K562 (cell line): ENCODE measurements around the gene OR7G1. TPM values are rescaled to one million over a fixed set of nuclear protein-coding genes. Genes with fewer than 3 reads are reported as not detected.

Experiments
- ATAC-seq: fragments of 200-7000 bp; cut with Tn5 transposase; 3 replicates; pipeline ENCODE4 v1.9.1; 2020; ENCODE audit warnings: moderate library complexity
- BruUV-seq: library from RNA; stranded (reverse); fragments of 400-500 nt; replicated peaks from 2 replicates; lab custom pipeline; 2021; lab: Mats Ljungman, UMichigan
- CTCF ChIA-PET: fragments of 300-600 bp; formaldehyde crosslinking; extraction: SDS; loops from one replicate; lab custom pipeline; 2021; ENCODE audit warnings: low intra/inter-chr PET ratio; lab: Yijun Ruan, JAX
- POLR2A ChIA-PET: fragments of 300-600, 350-650 bp; sonication (Branson Sonifier 250); formaldehyde crosslinking; extraction: SDS; loops from one replicate; lab custom pipeline; 2021; ENCODE audit warnings: antibody characterized with exemption, inconsistent platforms; lab: Yijun Ruan, JAX
- DNase-seq, 4 experiments: peaks; one replicate each; pipeline versions ENCODE4 v3.0.0 to v3.0.0-alpha.2; 2011 to 2018; ENCODE audit warnings: low spot score in 3 of 4, mixed read lengths in 3 of 4; ENCODE audit errors: extremely low read depth in 1 of 4
- FAIRE-seq: peaks from 2 replicates; lab custom pipeline; 2011; peaks lifted over from hg19 to GRCh38; lab: Jason Lieb, UNC
- H2AFZ ChIP-seq: 2 replicates; pipeline ENCODE4 v1.6.0; 2011; ENCODE audit warnings: low read depth, low read length, control low read depth, inconsistent platforms
- H3K27ac ChIP-seq: fragments of 200-600 bp; 3 replicates; pipeline ENCODE4 v1.8.0; 2011; ENCODE audit warnings: low read depth, mild to moderate bottlenecking, control low read depth, inconsistent platforms, low read length, moderate library complexity, mixed read lengths; ENCODE audit errors: extremely low read depth
- H3K27me3 ChIP-seq, 2 experiments: fragments of 300-600 bp in 1 of 2; 2 replicates in 1 of 2; 3 replicates in 1 of 2; pipeline versions ENCODE4 v1.6.0 to v1.8.0; 2011; ENCODE audit warnings: inconsistent platforms in 2 of 2, low read length in 2 of 2, mild to moderate bottlenecking in 1 of 2, mixed read lengths in 1 of 2, moderate library complexity in 1 of 2; ENCODE audit not compliant: control insufficient read depth in 2 of 2, insufficient read depth in 2 of 2
- H3K36me3 ChIP-seq: fragments of 300-600 bp; 3 replicates; pipeline ENCODE4 v1.8.0; 2011; ENCODE audit warnings: mild to moderate bottlenecking, low read length, inconsistent platforms; ENCODE audit not compliant: control insufficient read depth, insufficient read depth
- H3K4me1 ChIP-seq, 2 experiments: fragments of 200-600 bp in 1 of 2; replicated peaks in 1 of 2; 2 replicates in 1 of 2; 3 replicates in 1 of 2; pipeline versions ENCODE4 v1.5.1 to v1.8.0; 2011; ENCODE audit warnings: inconsistent platforms in 2 of 2, low read length in 2 of 2, mild to moderate bottlenecking in 1 of 2, mixed read lengths in 1 of 2, moderate library complexity in 1 of 2; ENCODE audit not compliant: control insufficient read depth in 2 of 2, insufficient read depth in 2 of 2
- H3K4me2 ChIP-seq: 2 replicates; pipeline ENCODE4 v1.6.1; 2011; ENCODE audit warnings: low read length, control low read depth, inconsistent platforms, mixed read lengths; ENCODE audit not compliant: insufficient read depth
- H3K4me3 ChIP-seq: fragments of 200-600 bp; sonication (generic), shearing (Covaris generic); 2 replicates; pipeline ENCODE4 v1.5.1; 2016; ENCODE audit warnings: control low read depth, inconsistent platforms
- H3K79me2 ChIP-seq: fragments of 200-600 bp; 3 replicates; pipeline ENCODE4 v1.8.0; 2011; ENCODE audit warnings: low read length, inconsistent platforms; ENCODE audit not compliant: control insufficient read depth, insufficient read depth
- H3K9ac ChIP-seq, 2 experiments: 2 replicates each; pipeline versions ENCODE4 v1.6.0 to v1.6.1; 2011; ENCODE audit warnings: low read depth in 2 of 2, low read length in 2 of 2, control low read depth in 1 of 2, inconsistent platforms in 1 of 2, mild to moderate bottlenecking in 1 of 2, mixed read lengths in 1 of 2; ENCODE audit not compliant: insufficient read depth in 1 of 2
- H3K9me1 ChIP-seq: one replicate; pipeline ENCODE4 v1.6.0; 2011; ENCODE audit warnings: inconsistent platforms, mild to moderate bottlenecking, low read length, moderate library complexity; ENCODE audit not compliant: control insufficient read depth, insufficient read depth
- H3K9me3 ChIP-seq: replicated peaks from 2 replicates; pipeline ENCODE4 v1.5.1; 2011; ENCODE audit warnings: low read depth, low read length, inconsistent platforms; ENCODE audit not compliant: control insufficient read depth, insufficient read depth
- H4K20me1 ChIP-seq: replicated peaks from 2 replicates; pipeline ENCODE4 v1.6.1; 2011; ENCODE audit warnings: low read length, inconsistent platforms, mixed read lengths; ENCODE audit not compliant: control insufficient read depth, insufficient read depth
- ARHGAP35 ChIP-seq: fragments of 450-650 bp; IDR thresholded peaks from 2 replicates; pipeline ENCODE4 v1.6.1; 2018; ENCODE audit not compliant: partially characterized antibody
- CREB5 ChIP-seq: fragments of 250-450 bp; sonication (Bioruptor Pico); IDR thresholded peaks from 2 replicates; pipeline ENCODE4 v1.5.0; 2020; ENCODE audit warnings: mild to moderate bottlenecking
- HLTF ChIP-seq: fragments of 450-650 bp; IDR thresholded peaks from 2 replicates; pipeline ENCODE4 v1.6.1; 2016
- PREB ChIP-seq: sonication (generic); formaldehyde crosslinking; IDR thresholded peaks from 2 replicates; pipeline ENCODE4 v1.8.1; 2023; ENCODE audit warnings: mild to moderate bottlenecking, missing genetic modification reagents
- RFX5 ChIP-seq: IDR thresholded peaks from 2 replicates; pipeline ENCODE4 v1.6.1; 2011; ENCODE audit warnings: low read depth, mild to moderate bottlenecking, improper control_type of control experiment, low read length
- SMARCA5 ChIP-seq: fragments of 450-650 bp; IDR thresholded peaks from 2 replicates; pipeline ENCODE4 v1.6.1; 2016
- TSC22D4 ChIP-seq: fragments of 450-650 bp; IDR thresholded peaks from 2 replicates; pipeline ENCODE4 v1.6.1; 2016; ENCODE audit warnings: missing genetic modification characterization, missing biosample characterization, control low read depth
- ZFX ChIP-seq: sonication (generic); formaldehyde crosslinking; IDR thresholded peaks from 2 replicates; pipeline ENCODE4 v1.8.0; 2022; ENCODE audit warnings: mild to moderate bottlenecking, missing genetic modification reagents, moderate library complexity
- ZNF24 ChIP-seq: fragments of 450-650 bp; IDR thresholded peaks from 2 replicates; pipeline ENCODE4 v1.6.1; 2016
- WGBS: fragments of 100-300 bp; shearing (Covaris generic); methylation state at CpG from one replicate; pipeline ENCODE4 v1.1.6; 2016; ENCODE audit warnings: low coverage, mixed read lengths; ENCODE audit not compliant: insufficient coverage; ENCODE audit errors: missing lambda C conversion rate; 5-methylcytosine and 5-hydroxymethylcytosine counted together
- in situ Hi-C: fragments of 300-500 bp; cut with MboI; formaldehyde crosslinking; loops from 4 replicates; pipeline ENCODE4 v1.15.0; 2018; ENCODE audit warnings: inconsistent platforms, mixed read lengths
- intact Hi-C: fragments of 100-400 bp; cut with micrococcal nuclease; formaldehyde crosslinking; loops from 2 replicates; pipeline ENCODE4 v1.14.2; 2022
- polyA plus RNA-seq, 8 experiments: library from polyadenylated mRNA; depleted of rRNA in 4 of 8; stranded (reverse) in 5 of 8; unstranded in 3 of 8; fragments of >200 nt; fragmentation: Nextera tagmentation in 2 of 8; fragmentation: Illumina TruSeq in 1 of 8; extraction: Ambion mirVana in 2 of 8; extraction: Trizol in 1 of 8; gene quantifications; 2 replicates each; pipeline versions ENCODE4 v1.2.1 to v1.2.3, GENCODE V29; 2011 to 2014; ENCODE audit warnings: inconsistent platforms in 1 of 8, missing spikeins in 1 of 8
- total RNA-seq, 7 experiments: library from RNA; depleted of rRNA in 6 of 7; stranded (reverse); fragments of >200 nt in 6 of 7; fragmentation: Illumina TruSeq in 2 of 7; extraction: Trizol in 2 of 7; gene quantifications; 2 replicates each; pipeline versions ENCODE4 v1.2.1 to v1.2.3, GENCODE V29; 2011 to 2021; ENCODE audit warnings: low replicate concordance in 1 of 7

Gene OR7G1
- total and polyA plus RNA-seq, 9 of the 15 experiments (the other 6 are each of a cell fraction or from before 2014, with no cell fraction given) = not detected

DNA sequence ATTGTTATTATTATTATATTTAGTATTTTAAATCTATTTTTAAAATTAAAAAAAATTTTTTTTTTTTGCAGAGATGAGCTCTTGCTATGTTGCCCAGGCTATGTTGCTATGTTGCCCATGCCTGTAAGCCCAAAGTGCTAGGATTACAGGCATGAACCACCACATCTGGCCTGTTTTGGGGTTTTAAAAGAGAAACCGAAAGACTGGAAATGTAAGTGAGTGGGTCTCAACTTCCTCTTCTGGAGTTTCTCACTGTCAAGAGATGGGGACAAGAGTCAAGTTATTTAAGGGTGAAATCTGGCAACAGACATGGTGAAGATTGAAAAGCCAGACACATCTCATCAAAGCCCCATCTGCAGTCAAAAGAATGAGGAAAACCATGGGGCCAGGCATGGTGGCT lies 15.4 kb upstream of the OR7G1 start:
- no peak overlapping the region for H2AFZ ChIP-seq
- in situ Hi-C loops = loop anchor here (10.0 kb wide), 2 partner anchors 494 to 664 kb away; partner anchors contain the start of gene ZNF561
- no peak for ATAC-seq

DNA sequence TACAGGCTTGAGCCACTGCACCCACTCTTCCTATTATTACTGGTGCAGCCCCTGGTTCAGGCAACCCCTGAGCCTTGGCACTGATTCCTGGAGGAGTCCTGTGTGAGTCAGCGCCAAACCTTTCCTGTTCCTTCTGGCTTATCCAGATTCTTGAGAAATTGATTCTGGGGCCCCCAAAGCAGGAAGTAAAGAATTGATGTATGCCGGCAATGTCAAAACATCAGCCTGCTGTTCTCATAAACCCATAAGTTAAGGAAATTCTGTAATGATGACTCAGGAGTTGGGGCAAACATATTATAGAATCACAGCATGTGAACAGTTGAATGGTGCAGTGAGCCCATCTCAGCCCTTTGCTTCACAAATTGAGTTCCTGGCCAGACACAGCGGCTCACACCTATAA lies 12.6 kb upstream of the OR7G1 start:
- H3K79me2 ChIP-seq = no peaks in the 10 kb centered on the region

More for the DNA sequence above, 15.4 kb upstream of the OR7G1 start:
- Histone ChIP-seq H4K20me1 (no peaks in the 10 kb centered on the region), H3K9me3 (no peaks in the 10 kb centered on the region), H3K79me2 (no peaks in the 10 kb centered on the region), H3K4me3 (no peak overlapping the region), H3K27ac (no peak overlapping the region), H3K9me1 (no peaks in the 10 kb centered on the region), H3K4me2 (no peak overlapping the region), H3K27me3 (peaks cover 0 to 6% of the 10 kb centered on the region in 2 experiments; a peak in 2 of 5 replicates), H3K36me3 (no peaks in the 10 kb centered on the region), H3K4me1 (no peaks in the 10 kb centered on the region), H3K9ac (no peak overlapping the region)
- ChIA-PET POLR2A (interaction anchor here (1.2 kb wide), 1 partner anchor 624 kb away, joined by 3 read pairs; no protein-coding TSS in a partner anchor), CTCF (no interaction called here)
- DNase-seq (no peak), FAIRE-seq (no peak)
- TF ChIP-seq ZNF24 (no peak), ZFX (no peak), HLTF (no peak)
- 47% methylated on average over 1 of the region's 1 CpG for WGBS
- intact Hi-C loops = no loop called here
- BruUV-seq = no TSS peak

More for the DNA sequence above, 12.6 kb upstream of the OR7G1 start:
- Histone ChIP-seq H4K20me1 (no peaks in the 10 kb centered on the region), H3K9ac (no peak overlapping the region), H3K27me3 (peaks cover 0 to 6% of the 10 kb centered on the region in 2 experiments; a peak in 2 of 5 replicates), H3K4me1 (no peaks in the 10 kb centered on the region; a peak in 1 of 5 replicates), H3K36me3 (no peaks in the 10 kb centered on the region), H3K4me3 (no peak overlapping the region), H3K9me3 (no peaks in the 10 kb centered on the region), H3K4me2 (no peak overlapping the region), H3K27ac (no peak overlapping the region), H3K9me1 (no peaks in the 10 kb centered on the region), H2AFZ (no peak overlapping the region)
- ChIA-PET POLR2A (no interaction called here), CTCF (no interaction called here)
- WGBS = 10% methylated on average over 3 of the region's 3 CpGs
- no TSS peak for BruUV-seq
- no peak for DNase-seq
- in situ Hi-C loops (no loop called here), intact Hi-C loops (no loop called here)
- no peak for FAIRE-seq
- TF ChIP-seq PREB (CRISPR knock-in tag) = no peak
- no peak for TF ChIP-seq TSC22D4 (tag)
- no peak for TF ChIP-seq CREB5 (CRISPR knock-in tag)
- TF ChIP-seq ARHGAP35 = no peak
- no peak for TF ChIP-seq RFX5
- TF ChIP-seq SMARCA5 = no peak
- no peak for ATAC-seq
